ENCODE measurements around the gene MYH14. TPM values are rescaled to one million over a fixed set of nuclear protein-coding genes. Genes with fewer than 3 reads are reported as not detected.

Gene MYH14
- total and polyA plus RNA-seq, 2 of the 8 experiments (the other 6 are each of a cell fraction or from before 2014, with no cell fraction given) = 17.3 to 28.6 TPM

- no peak overlapping the region for H2BK15ac ChIP-seq (ENCODE audit: low read length)
- no peaks in the 10 kb centered on the region for H3K79me1 ChIP-seq (ENCODE audit: low read depth, low read length)
- 92% methylated on average over 5 of the region's 5 CpGs; no CpG with 5 or more reads in 1 of the 2 experiments for WGBS, 2 experiments (ENCODE audit: extremely low coverage in 1 of 2, insufficient coverage in 1 of 2, insufficient read length in 1 of 2, insufficient replicate concordance in 2 of 2, low coverage in 1 of 2, low lambda C conversion rate in 2 of 2, missing lambda C conversion rate in 1 of 2)
- no peak overlapping the region for H3K4me3 ChIP-seq (ENCODE audit: extremely low read depth in 1 of 4, insufficient read depth in 2 of 4, low read depth in 3 of 4, low read length in 4 of 4)
- no peaks in the 10 kb centered on the region for H3K79me2 ChIP-seq (ENCODE audit: control insufficient read depth in 1 of 2, insufficient read depth in 2 of 2, low read length in 2 of 2)
- H2BK12ac ChIP-seq (ENCODE audit: low read depth, low read length) = no peak overlapping the region
- ChIA-PET POLR2A (ENCODE audit: partially characterized antibody) (interaction anchor here (1.0 kb wide), 1 partner anchor 9 kb away, joined by 3 read pairs; the partner anchor contains the start of gene IZUMO2), CTCF (ENCODE audit: partially characterized antibody) (interaction anchor here (0.6 to 1.4 kb wide), 4 partner anchors 23 to 84 kb away, joined by 3 to 4 read pairs (median 4); no protein-coding TSS in a partner anchor)
- H3K23ac ChIP-seq (ENCODE audit: insufficient read length) = no peak overlapping the region
- H4K20me1 ChIP-seq (replicated peaks in 1 of 2; ENCODE audit: control insufficient read depth in 1 of 2, insufficient read depth in 2 of 2, low read length in 2 of 2) = no peaks in the 10 kb centered on the region
- no peaks in the 10 kb centered on the region for H3K4me1 ChIP-seq (replicated peaks in 1 of 4; ENCODE audit: control insufficient read depth in 3 of 4, insufficient read depth in 4 of 4, low read length in 3 of 4)
- H3K23me2 ChIP-seq (ENCODE audit: low read depth, low read length) = no peaks in the 10 kb centered on the region
- no peak overlapping the region for H4K5ac ChIP-seq (ENCODE audit: insufficient read length, low read depth, low read length)
- no peak overlapping the region for H4K91ac ChIP-seq (replicated peaks; ENCODE audit: insufficient read length, low read length)
- no peak overlapping the region for H3K9ac ChIP-seq (replicated peaks in 1 of 4; ENCODE audit: extremely low read depth in 1 of 4, low read depth in 3 of 4, low read length in 3 of 4)
- no peak overlapping the region for H2AK5ac ChIP-seq (ENCODE audit: low read depth, low read length)
- DNase-seq (ENCODE audit: low read depth in 1 of 2, low spot score in 2 of 2) (no peak), FAIRE-seq (no peak)
- H3K36me3 ChIP-seq (ENCODE audit: control insufficient read depth in 2 of 4, insufficient read depth in 4 of 4, low read length in 3 of 4) = no peaks in the 10 kb centered on the region
- no peak overlapping the region for H3K14ac ChIP-seq (ENCODE audit: insufficient read length)
- no peak overlapping the region for H4K8ac ChIP-seq (ENCODE audit: extremely low read depth, insufficient read depth, low read length)
- TF ChIP-seq RFX5 (IDR thresholded peaks at IDR 0.05; ENCODE audit: borderline replicate concordance, low read depth, low read length) (no peak), CBX8 (IDR thresholded peaks at IDR 0.05; ENCODE audit: borderline replicate concordance, low read depth, low read length) (no peak), GTF2F1 (IDR thresholded peaks at IDR 0.05; ENCODE audit: borderline replicate concordance, low read depth, low read length) (no peak), SP4 (IDR thresholded peaks at IDR 0.05; ENCODE audit: low read length) (no peak), CTBP2 (IDR thresholded peaks at IDR 0.05; ENCODE audit: borderline replicate concordance, insufficient read depth, insufficient read length, low read length) (no peak), RBBP5 (IDR thresholded peaks at IDR 0.05; ENCODE audit: borderline replicate concordance, low read depth, low read length) (no peak), RXRA (IDR thresholded peaks at IDR 0.05; ENCODE audit: insufficient read depth, low read depth, low read length) (no peak), SAP30 (IDR thresholded peaks at IDR 0.05; ENCODE audit: insufficient read depth, insufficient replicate concordance, low read length) (no peak), CBX5 (IDR thresholded peaks at IDR 0.05; ENCODE audit: low read depth, low read length) (no peak)
- H3K4me2 ChIP-seq (ENCODE audit: insufficient read depth in 1 of 2, low read depth in 2 of 2, low read length in 2 of 2) = no peak overlapping the region
- H3K56ac ChIP-seq (replicated peaks; ENCODE audit: insufficient read length, low read depth, low read length) = no peak overlapping the region
- H2AFZ ChIP-seq (ENCODE audit: low read length) = no peak overlapping the region
- H3K27ac ChIP-seq (ENCODE audit: low read depth, low read length) = no peak overlapping the region
- H3K27me3 ChIP-seq (replicated peaks in 1 of 4; ENCODE audit: control insufficient read depth in 3 of 4, extremely low read depth in 1 of 4, insufficient read depth in 3 of 4, low read length in 3 of 4) = no peaks in the 10 kb centered on the region
- no peak overlapping the region for H2BK20ac ChIP-seq (ENCODE audit: low read length)
- no peak overlapping the region for H3K4ac ChIP-seq (replicated peaks; ENCODE audit: insufficient read length, low read depth, low read length)
- H3K9me3 ChIP-seq (ENCODE audit: insufficient read depth in 2 of 2, low read depth in 1 of 2, low read length in 1 of 2) = peaks cover 3 to 16% of the 10 kb centered on the region in 2 experiments; a peak in 2 of 4 replicates
- no peak overlapping the region for H2BK120ac ChIP-seq (replicated peaks; ENCODE audit: low read depth, low read length)
- H3K18ac ChIP-seq (ENCODE audit: extremely low read depth, low read length) = no peak overlapping the region
- no peak overlapping the region for H2BK5ac ChIP-seq (ENCODE audit: low read depth, low read length)
These were observed 31.7 kb upstream of the MYH14 start for GRCh38 chr19:50171752-50172151.
